GM23248 (cell line): ENCODE measurements around the gene TNNT2. TPM values are rescaled to one million over a fixed set of nuclear protein-coding genes. Genes with fewer than 3 reads are reported as not detected.

ENCODE experiments used
- DNase-seq: peaks from one replicate; pipeline ENCODE4 v3.0.0-alpha.2; 2015
- H2AFZ ChIP-seq: fragments of 200-600 bp; sonication (generic); 2 replicates; pipeline ENCODE4 v1.6.1; 2016; ENCODE audit warnings: antibody characterized with exemption
- H3F3A ChIP-seq: fragments of 200-600 bp; sonication (generic); 2 replicates; pipeline ENCODE4 v1.6.1; 2016; ENCODE audit warnings: mild to moderate bottlenecking, antibody characterized with exemption, mixed run types; ENCODE audit not compliant: insufficient read depth
- H3K27ac ChIP-seq: fragments of 200-600 bp; sonication (generic); 2 replicates; pipeline ENCODE4 v1.5.1; 2016; ENCODE audit warnings: mild to moderate bottlenecking
- H3K27me3 ChIP-seq: fragments of 200-600 bp; sonication (generic); replicated peaks from 2 replicates; pipeline ENCODE4 v1.6.1; 2016; ENCODE audit warnings: mild to moderate bottlenecking; ENCODE audit not compliant: insufficient read depth
- H3K36me3 ChIP-seq: fragments of 200-600 bp; sonication (generic); 2 replicates; pipeline ENCODE4 v1.6.1; 2016; ENCODE audit warnings: low read depth, mild to moderate bottlenecking
- H3K4me1 ChIP-seq: fragments of 200-600 bp; sonication (generic); 2 replicates; pipeline ENCODE4 v1.6.1; 2016; ENCODE audit warnings: mild to moderate bottlenecking; ENCODE audit not compliant: insufficient read depth
- H3K4me2 ChIP-seq: fragments of 200-600 bp; sonication (generic); one replicate; pipeline ENCODE4 v1.6.1; 2016; ENCODE audit warnings: mild to moderate bottlenecking; ENCODE audit not compliant: unreplicated experiment
- H3K4me3 ChIP-seq: fragments of 200-600 bp; sonication (generic); 2 replicates; pipeline ENCODE4 v1.5.1; 2016; ENCODE audit warnings: mild to moderate bottlenecking
- H3K79me2 ChIP-seq: fragments of 200-600 bp; sonication (generic); 2 replicates; pipeline ENCODE4 v1.6.1; 2016; ENCODE audit warnings: mild to moderate bottlenecking; ENCODE audit not compliant: insufficient read depth
- H3K9ac ChIP-seq: fragments of 200-600 bp; sonication (generic); 2 replicates; pipeline ENCODE4 v1.6.1; 2016; ENCODE audit warnings: mild to moderate bottlenecking
- H3K9me2 ChIP-seq: fragments of 200-600 bp; sonication (generic); 2 replicates; pipeline ENCODE4 v1.6.1; 2016; ENCODE audit warnings: mixed run types, mild to moderate bottlenecking, moderate library complexity; ENCODE audit not compliant: insufficient read depth
- H3K9me3 ChIP-seq: fragments of 200-600 bp; sonication (generic); one replicate; pipeline ENCODE4 v1.6.1; 2017; ENCODE audit warnings: low read depth
- H4K20me1 ChIP-seq: fragments of 200-600 bp; sonication (generic); 2 replicates; pipeline ENCODE4 v1.6.0; 2016; ENCODE audit not compliant: insufficient read depth
- EZH2 ChIP-seq: fragments of 200-600 bp; sonication (generic); IDR thresholded peaks from 2 replicates; pipeline ENCODE4 v1.6.1; 2018; ENCODE audit warnings: antibody characterized with exemption, mild to moderate bottlenecking; ENCODE audit not compliant: insufficient read depth, poor library complexity, severe bottlenecking
- EZH2phosphoT487 ChIP-seq: fragments of 200-600 bp; sonication (generic); IDR thresholded peaks from 2 replicates; pipeline ENCODE4 v1.6.1; 2018; ENCODE audit warnings: antibody characterized with exemption, moderate library complexity, mild to moderate bottlenecking, low read depth; ENCODE audit not compliant: insufficient read depth
- WGBS, 2 experiments: methylation state at CpG; one replicate each; pipeline ENCODE4 v1.1.6; 2015 to 2017; ENCODE audit warnings: low lambda C conversion rate in 2 of 2, low coverage in 1 of 2; ENCODE audit errors: missing lambda C conversion rate in 2 of 2; 5-methylcytosine and 5-hydroxymethylcytosine counted together
- in situ Hi-C: fragments of 300-500 bp; cut with MboI; formaldehyde crosslinking; loops from 2 replicates; pipeline ENCODE4 v1.15.0; 2020
- polyA plus RNA-seq: library from polyadenylated mRNA; unstranded; fragments of >200 nt; fragmentation: Nextera tagmentation; extraction: Ambion mirVana; gene quantifications from 2 replicates; pipeline ENCODE4 v1.2.1, GENCODE V29; 2016
- total RNA-seq: library from RNA; depleted of rRNA; stranded (reverse); fragments of >200 nt; shearing (Covaris generic); gene quantifications from 2 replicates; pipeline ENCODE4 v1.2.3, GENCODE V29; 2014

Gene TNNT2
- total and polyA plus RNA-seq, 2 experiments from 2014 or later, result not detected

GRCh38 chr1:201356236-201356635 is 21.2 kb downstream of the TNNT2 start:
- H3K9me2 ChIP-seq, result no peaks in the 10 kb centered on the region
- no peak overlapping the region for H3K4me3 ChIP-seq
- H3K9me3 ChIP-seq, result no peaks in the 10 kb centered on the region
- peaks cover 21% of the 10 kb centered on the region for H3K27me3 ChIP-seq
- no peak overlapping the region for H3K9ac ChIP-seq
- no peak overlapping the region for H2AFZ ChIP-seq
- WGBS, 2 experiments, result 72 to 87% methylated on average over 5 of the region's 5 CpGs
- no peaks in the 10 kb centered on the region for H3K4me1 ChIP-seq
- H3F3A ChIP-seq, result no peaks in the 10 kb centered on the region
- TF ChIP-seq EZH2 (no peak), EZH2phosphoT487 (no peak)
- H3K27ac ChIP-seq, result no peak overlapping the region
- no peak for DNase-seq
- H4K20me1 ChIP-seq, result no peaks in the 10 kb centered on the region
- no peak overlapping the region for H3K4me2 ChIP-seq
- H3K79me2 ChIP-seq, result no peaks in the 10 kb centered on the region
- in situ Hi-C loops, result loop anchor here (10.0 kb wide), 1 partner anchor 111 kb away; no protein-coding TSS in a partner anchor
- H3K36me3 ChIP-seq, result no peaks in the 10 kb centered on the region

GRCh38 chr1:201355471-201355870 is 22.0 kb downstream of the TNNT2 start:
- no peak overlapping the region for H2AFZ ChIP-seq
- in situ Hi-C loops, result loop anchor here (10.0 kb wide), 1 partner anchor 111 kb away; no protein-coding TSS in a partner anchor
- WGBS, 2 experiments, result 75 to 82% methylated on average over 7 of the region's 7 CpGs
- H3K79me2 ChIP-seq, result no peaks in the 10 kb centered on the region
- no peaks in the 10 kb centered on the region for H4K20me1 ChIP-seq
- no peak overlapping the region for H3K9ac ChIP-seq
- no peaks in the 10 kb centered on the region for H3K36me3 ChIP-seq
- peaks cover 23% of the 10 kb centered on the region for H3K27me3 ChIP-seq
- TF ChIP-seq EZH2phosphoT487, result no peak
- TF ChIP-seq EZH2, result no peak
- H3K27ac ChIP-seq, result no peak overlapping the region
- H3K4me1 ChIP-seq, result no peaks in the 10 kb centered on the region
- DNase-seq, result no peak
- H3K4me3 ChIP-seq, result no peak overlapping the region
- no peak overlapping the region for H3K4me2 ChIP-seq
- no peaks in the 10 kb centered on the region for H3K9me3 ChIP-seq
- H3F3A ChIP-seq, result no peaks in the 10 kb centered on the region
- no peaks in the 10 kb centered on the region for H3K9me2 ChIP-seq

- WGBS, 2 experiments, result 47 to 53% methylated on average over 4 of the region's 4 CpGs
- in situ Hi-C loops, result loop anchor here (10.0 kb wide), 1 partner anchor 110 kb away; no protein-coding TSS in a partner anchor
- TF ChIP-seq EZH2phosphoT487 (no peak), EZH2 (no peak)
These were observed 22.6 kb downstream of the TNNT2 start for GRCh38 chr1:201354901-201355295.

GRCh38 chr1:201354151-201354900 is 23.2 kb downstream of the TNNT2 start:
- no peaks in the 10 kb centered on the region for H3K79me2 ChIP-seq
- TF ChIP-seq EZH2 (no peak), EZH2phosphoT487 (no peak)
- in situ Hi-C loops, result loop anchor here (10.0 kb wide), 1 partner anchor 110 kb away; no protein-coding TSS in a partner anchor
- H3K4me3 ChIP-seq, result no peak overlapping the region
- H3F3A ChIP-seq, result no peaks in the 10 kb centered on the region
- no peaks in the 10 kb centered on the region for H3K9me2 ChIP-seq
- peaks cover 23% of the 10 kb centered on the region for H3K27me3 ChIP-seq
- no peaks in the 10 kb centered on the region for H3K4me1 ChIP-seq
- no peak overlapping the region for H3K4me2 ChIP-seq
- 75 to 78% methylated on average over 9 of the region's 9 CpGs for WGBS, 2 experiments
- H3K36me3 ChIP-seq, result no peaks in the 10 kb centered on the region
- DNase-seq, result no peak
- H3K9me3 ChIP-seq, result no peaks in the 10 kb centered on the region
- no peak overlapping the region for H3K27ac ChIP-seq
- H2AFZ ChIP-seq, result no peak overlapping the region
- no peak overlapping the region for H3K9ac ChIP-seq
- H4K20me1 ChIP-seq, result no peaks in the 10 kb centered on the region

More at GRCh38 chr1:201354901-201355295, 22.6 kb downstream of the TNNT2 start:
- no peaks in the 10 kb centered on the region for H3K79me2 ChIP-seq
- H3K9me2 ChIP-seq, result no peaks in the 10 kb centered on the region
- no peak overlapping the region for H3K4me2 ChIP-seq
- H3F3A ChIP-seq, result no peaks in the 10 kb centered on the region
- no peaks in the 10 kb centered on the region for H3K36me3 ChIP-seq
- no peak overlapping the region for H3K9ac ChIP-seq
- H3K27me3 ChIP-seq, result peaks cover 23% of the 10 kb centered on the region
- H2AFZ ChIP-seq, result no peak overlapping the region
- H3K9me3 ChIP-seq, result no peaks in the 10 kb centered on the region
- no peaks in the 10 kb centered on the region for H4K20me1 ChIP-seq
- DNase-seq, result no peak
- no peaks in the 10 kb centered on the region for H3K4me1 ChIP-seq
- no peak overlapping the region for H3K4me3 ChIP-seq
- H3K27ac ChIP-seq, result no peak overlapping the region
